ENCODE measurements around the gene RAN. TPM values are rescaled to one million over a fixed set of nuclear protein-coding genes. Genes with fewer than 3 reads are reported as not detected.
"Not testable (repeated sequence)": the region's sequence is repeated elsewhere in the genome, so short reads cannot be mapped to it uniquely, and the experiment has no call there.

The RAN gene
- total RNA-seq, 1 donor from 2014 or later, result 920 TPM

GRCh38 chr12:130848785-130849305 is 23.0 kb upstream of the RAN start:
- intact Hi-C loops (cut with micrococcal nuclease), result not testable (repeated sequence)

- intact Hi-C loops (cut with micrococcal nuclease), result no loop called here
Measured at GRCh38 chr12:130849561-130850417, 22.1 kb upstream of the RAN start.

GRCh38 chr12:130850418-130851021 is 21.3 kb upstream of the RAN start:
- intact Hi-C loops (cut with micrococcal nuclease), result no loop called here

- intact Hi-C loops (cut with micrococcal nuclease), result no loop called here
Measured at GRCh38 chr12:130856088-130856487, 15.8 kb upstream of the RAN start.

- intact Hi-C loops (cut with micrococcal nuclease), result no loop called here
Measured at GRCh38 chr12:130858084-130858483, 13.8 kb upstream of the RAN start.

GRCh38 chr12:130859161-130859560 is 12.7 kb upstream of the RAN start:
- intact Hi-C loops (cut with micrococcal nuclease), result no loop called here

- intact Hi-C loops (cut with micrococcal nuclease), result no loop called here
Measured at GRCh38 chr12:130860311-130860710, 11.6 kb upstream of the RAN start.

- intact Hi-C loops (cut with micrococcal nuclease), result no loop called here
Measured at GRCh38 chr12:130862161-130862560, 9.7 kb upstream of the RAN start.

GRCh38 chr12:130862771-130863170 is 9.1 kb upstream of the RAN start:
- intact Hi-C loops (cut with micrococcal nuclease), result not testable (repeated sequence)

- intact Hi-C loops (cut with micrococcal nuclease), result no loop called here
Measured at GRCh38 chr12:130863298-130863697, 8.6 kb upstream of the RAN start.

GRCh38 chr12:130868412-130868811 is 3.5 kb upstream of the RAN start:
- intact Hi-C loops (cut with micrococcal nuclease), result no loop called here

GRCh38 chr12:130870442-130871285 is 1.2 kb upstream of the RAN start:
- intact Hi-C loops (cut with micrococcal nuclease), result loop anchor here (1.0 to 10.0 kb wide), 10 partner anchors 10 to 1079 kb away; partner anchors contain the start of genes EP400, PUS1, SFSWAP and STX2

GRCh38 chr12:130872179-130873096 is 572 bp downstream of the RAN start:
- intact Hi-C loops (cut with micrococcal nuclease), result loop anchor here (2.0 to 10.0 kb wide), 5 partner anchors 735 to 1316 kb away; partner anchors contain the start of genes PUS1, SFSWAP and ULK1

GRCh38 chr12:130873106-130873795 is 1.4 kb downstream of the RAN start:
- intact Hi-C loops (cut with micrococcal nuclease), result loop anchor here (2.0 to 10.0 kb wide), 5 partner anchors 734 to 1316 kb away; partner anchors contain the start of genes PUS1, SFSWAP and ULK1

GRCh38 chr12:130873825-130874224 is 2.0 kb downstream of the RAN start:
- intact Hi-C loops (cut with micrococcal nuclease), result loop anchor here (2.0 to 10.0 kb wide), 5 partner anchors 733 to 1315 kb away; partner anchors contain the start of genes PUS1, SFSWAP and ULK1

GRCh38 chr12:130874696-130875095 is 2.8 kb downstream of the RAN start:
- intact Hi-C loops (cut with micrococcal nuclease), result loop anchor here (5.0 to 10.0 kb wide), 4 partner anchors 733 to 1053 kb away; partner anchors contain the start of genes PUS1, SFSWAP and ULK1

GRCh38 chr12:130875193-130875592 is 3.3 kb downstream of the RAN start:
- intact Hi-C loops (cut with micrococcal nuclease), result loop anchor here (10.0 kb wide), 1 partner anchor 1020 kb away; the partner anchor contains the start of gene ULK1

GRCh38 chr12:130875708-130876107 is 3.8 kb downstream of the RAN start:
- intact Hi-C loops (cut with micrococcal nuclease), result loop anchor here (10.0 kb wide), 1 partner anchor 1019 kb away; the partner anchor contains the start of gene ULK1

- intact Hi-C loops (cut with micrococcal nuclease), result loop anchor here (10.0 kb wide), 1 partner anchor 1019 kb away; the partner anchor contains the start of gene ULK1
Measured at GRCh38 chr12:130876297-130876696, 4.4 kb downstream of the RAN start.

All from T-helper 1 cell treated with Interleukin-12 subunit alpha and Interleukin-12 subunit beta and Interleukin-4 antibody, amounts not matched to agents 30 ng/mL and 1 ng/mL, for 36 hours (primary cell).